Naive B cell (primary cell): ENCODE measurements around the gene VSTM4. TPM values are rescaled to one million over a fixed set of nuclear protein-coding genes. Genes with fewer than 3 reads are reported as not detected.

Experiments
- ATAC-seq, 2 donors: fragments of 150-1000 bp; cut with Tn5 transposase; 2 replicates each; pipeline ENCODE4 v1.10.0; 2021; ENCODE audit warnings: low read depth in 2 of 2, mild to moderate bottlenecking in 2 of 2, moderate library complexity in 2 of 2
- DNase-seq: peaks from one replicate; pipeline ENCODE4 v3.0.0; 2022
- H3K27ac Mint-ChIP-seq, 6 donors: one replicate each; pipeline ENCODE4 v1.8.0; 2020 to 2022; ENCODE audit warnings: mild to moderate bottlenecking in 6 of 6, mixed read lengths in 6 of 6, moderate library complexity in 5 of 6, inconsistent platforms in 2 of 6
- H3K27me3 Mint-ChIP-seq, 3 donors: one replicate each; pipeline ENCODE4 v1.8.0; 2021 to 2022; ENCODE audit warnings: mixed read lengths in 3 of 3, mild to moderate bottlenecking in 1 of 3
- H3K36me3 Mint-ChIP-seq, 2 donors: one replicate each; pipeline ENCODE4 v1.8.0; 2020 to 2022; ENCODE audit warnings: mixed read lengths in 2 of 2, inconsistent platforms in 1 of 2, mild to moderate bottlenecking in 1 of 2
- H3K4me1 Mint-ChIP-seq, 3 donors: one replicate each; pipeline ENCODE4 v1.8.0; 2020 to 2022; ENCODE audit warnings: mixed read lengths in 3 of 3, inconsistent platforms in 1 of 3, mild to moderate bottlenecking in 1 of 3, moderate library complexity in 1 of 3
- H3K4me3 Mint-ChIP-seq, 8 donors: one replicate each; pipeline ENCODE4 v1.8.0; 2020 to 2022; ENCODE audit warnings: mild to moderate bottlenecking in 8 of 8, mixed read lengths in 8 of 8, moderate library complexity in 8 of 8, inconsistent platforms in 2 of 8
- H3K9me3 Mint-ChIP-seq, 7 donors: one replicate each; pipeline ENCODE4 v1.8.0; 2020 to 2022; ENCODE audit warnings: mixed read lengths in 7 of 7, mild to moderate bottlenecking in 5 of 7, inconsistent platforms in 2 of 7, moderate library complexity in 1 of 7
- polyA plus RNA-seq, 6 donors: library from polyadenylated mRNA; unstranded; fragments of 300-500 nt; fragmentation: Illumina TruSeq; gene quantifications; one replicate each; pipeline ENCODE4 v1.2.3, GENCODE V29; 2021; ENCODE audit warnings: low read depth in 6 of 6

VSTM4 gene
- polyA plus RNA-seq, 6 donors from 2014 or later, result 0.04 to 0.17 (median 0.11) TPM; not detected in 3

- Mint-ChIP-seq H3K36me3 (no peaks in the 10 kb centered on the region), H3K9me3 (peaks cover 2 to 7% (median 5%) of the 10 kb centered on the region in 7 donors), H3K27ac (peak overlapping the region in 1 of 6 donors; percentile 64), H3K4me3 (no peak overlapping the region), H3K27me3 (peaks cover 0 to 5% (median 0%) of the 10 kb centered on the region in 3 donors), H3K4me1 (peaks cover 23 to 27% (median 25%) of the 10 kb centered on the region in 3 donors)
- DNase-seq, result no peak
- no peak for ATAC-seq
Observed at GRCh38 chr10:49139028-49139845, 23.9 kb upstream of the VSTM4 start.

GRCh38 chr10:49138361-49138891, 23.1 kb upstream of the VSTM4 start:
- peaks cover 2 to 7% (median 5%) of the 10 kb centered on the region in 7 donors for H3K9me3 Mint-ChIP-seq
- H3K4me1 Mint-ChIP-seq, result peaks cover 30 to 31% (median 30%) of the 10 kb centered on the region in 3 donors
- H3K4me3 Mint-ChIP-seq, result peak overlapping the region in 1 of 8 donors; percentile 3
- no peaks in the 10 kb centered on the region for H3K36me3 Mint-ChIP-seq
- DNase-seq (no peak), ATAC-seq (no peak)
- H3K27me3 Mint-ChIP-seq, result no peaks in the 10 kb centered on the region
- peak overlapping the region in 1 of 6 donors; percentile 64 for H3K27ac Mint-ChIP-seq

- no peak for ATAC-seq
- Mint-ChIP-seq H3K9me3 (peaks cover 2 to 7% (median 5%) of the 10 kb centered on the region in 7 donors), H3K27me3 (no peaks in the 10 kb centered on the region), H3K27ac (no peak overlapping the region), H3K4me3 (no peak overlapping the region), H3K4me1 (peaks cover 30 to 31% (median 30%) of the 10 kb centered on the region in 3 donors), H3K36me3 (no peaks in the 10 kb centered on the region)
- DNase-seq, result no peak
Observed at GRCh38 chr10:49136525-49136924, 21.2 kb upstream of the VSTM4 start.

- peak overlapping the region in 7 of 8 donors; percentile 65 to 80 (median 71) for H3K4me3 Mint-ChIP-seq
- ATAC-seq (peak; percentile 92 to 95), DNase-seq (peak; percentile 35)
- peaks cover 27 to 30% (median 30%) of the 10 kb centered on the region in 3 donors for H3K4me1 Mint-ChIP-seq
- H3K36me3 Mint-ChIP-seq, result no peaks in the 10 kb centered on the region
- H3K27me3 Mint-ChIP-seq, result no peaks in the 10 kb centered on the region
- H3K9me3 Mint-ChIP-seq, result peaks cover 2 to 7% (median 5%) of the 10 kb centered on the region in 7 donors
- H3K27ac Mint-ChIP-seq, result peak overlapping the region; percentile 42 to 88 (median 76)
Observed at GRCh38 chr10:49135575-49136313, 20.4 kb upstream of the VSTM4 start.

GRCh38 chr10:49134327-49134726, 19.0 kb upstream of the VSTM4 start:
- peak overlapping the region in 5 of 8 donors; percentile 42 to 73 (median 66) for H3K4me3 Mint-ChIP-seq
- DNase-seq (no peak), ATAC-seq (no peak)
- H3K27ac Mint-ChIP-seq, result peak overlapping the region in 3 of 6 donors; percentile 6 to 83 (median 75)
- H3K27me3 Mint-ChIP-seq, result peaks cover 6 to 7% (median 6%) of the 10 kb centered on the region in 3 donors
- peaks cover 0 to 5% of the 10 kb centered on the region in 2 donors for H3K36me3 Mint-ChIP-seq
- H3K9me3 Mint-ChIP-seq, result peaks cover 2 to 7% (median 6%) of the 10 kb centered on the region in 7 donors
- H3K4me1 Mint-ChIP-seq, result peaks cover 27 to 30% (median 30%) of the 10 kb centered on the region in 3 donors

- H3K36me3 Mint-ChIP-seq, result peaks cover 0 to 10% of the 10 kb centered on the region in 2 donors
- ATAC-seq (no peak), DNase-seq (no peak)
- H3K9me3 Mint-ChIP-seq, result peaks cover 2 to 13% (median 6%) of the 10 kb centered on the region in 7 donors
- peak within 1 kb of the TSS in 4 of 6 donors; percentile 6 to 83 (median 43) for H3K27ac Mint-ChIP-seq
- peaks cover 11 to 13% (median 11%) of the 10 kb centered on the region in 3 donors for H3K27me3 Mint-ChIP-seq
- peaks cover 27 to 30% (median 30%) of the 10 kb centered on the region in 3 donors for H3K4me1 Mint-ChIP-seq
- peak within 1 kb of the TSS in 6 of 8 donors; percentile 39 to 73 (median 56) for H3K4me3 Mint-ChIP-seq
Observed at GRCh38 chr10:49133706-49134248, 18.5 kb upstream of the VSTM4 start, which contains the start of gene FAM170B. Gene FAM170B, minus strand, starts transcription at chr10:49134021. Its CDS starts 103 bp downstream, at chr10:49133918.

- H3K4me3 Mint-ChIP-seq, result no peak overlapping the region
- no peak for ATAC-seq
- H3K27ac Mint-ChIP-seq, result no peak overlapping the region
- H3K36me3 Mint-ChIP-seq, result peaks cover 0 to 12% of the 10 kb centered on the region in 2 donors
- peaks cover 27 to 30% (median 30%) of the 10 kb centered on the region in 3 donors for H3K4me1 Mint-ChIP-seq
- peaks cover 19 to 23% (median 22%) of the 10 kb centered on the region in 3 donors for H3K27me3 Mint-ChIP-seq
- H3K9me3 Mint-ChIP-seq, result peaks cover 2 to 14% (median 6%) of the 10 kb centered on the region in 7 donors
- no peak for DNase-seq
Observed at GRCh38 chr10:49132362-49132737, 17.0 kb upstream of the VSTM4 start.

GRCh38 chr10:49131507-49132361, 16.4 kb upstream of the VSTM4 start:
- DNase-seq, result no peak
- no peak for ATAC-seq
- Mint-ChIP-seq H3K9me3 (peaks cover 2 to 14% (median 6%) of the 10 kb centered on the region in 7 donors), H3K4me1 (peaks cover 23 to 30% (median 25%) of the 10 kb centered on the region in 3 donors), H3K36me3 (peaks cover 0 to 12% of the 10 kb centered on the region in 2 donors), H3K27ac (no peak overlapping the region), H3K4me3 (no peak overlapping the region), H3K27me3 (peaks cover 19 to 23% (median 22%) of the 10 kb centered on the region in 3 donors)

- Mint-ChIP-seq H3K9me3 (peaks cover 0 to 12% (median 7%) of the 10 kb centered on the region in 7 donors), H3K36me3 (peaks cover 0 to 12% of the 10 kb centered on the region in 2 donors), H3K4me3 (no peak overlapping the region), H3K27me3 (peaks cover 22 to 24% (median 23%) of the 10 kb centered on the region in 3 donors), H3K27ac (no peak overlapping the region), H3K4me1 (peaks cover 5 to 9% (median 6%) of the 10 kb centered on the region in 3 donors)
- DNase-seq, result no peak
- no peak for ATAC-seq
Observed at GRCh38 chr10:49129376-49129775, 14.1 kb upstream of the VSTM4 start.

- DNase-seq, result no peak
- Mint-ChIP-seq H3K4me3 (no peak overlapping the region), H3K36me3 (peaks cover 0 to 12% of the 10 kb centered on the region in 2 donors), H3K9me3 (peaks cover 0 to 12% (median 7%) of the 10 kb centered on the region in 7 donors), H3K4me1 (peaks cover 0 to 4% (median under 1%) of the 10 kb centered on the region in 3 donors), H3K27me3 (peaks cover 22 to 26% (median 23%) of the 10 kb centered on the region in 3 donors), H3K27ac (no peak overlapping the region)
- ATAC-seq, result no peak
Observed at GRCh38 chr10:49128854-49129253, 13.5 kb upstream of the VSTM4 start.

- Mint-ChIP-seq H3K9me3 (peaks cover 0 to 11% (median 8%) of the 10 kb centered on the region in 7 donors), H3K27ac (no peak overlapping the region), H3K4me3 (no peak overlapping the region), H3K36me3 (peaks cover 0 to 7% of the 10 kb centered on the region in 2 donors), H3K27me3 (peaks cover 19 to 25% (median 23%) of the 10 kb centered on the region in 3 donors), H3K4me1 (no peaks in the 10 kb centered on the region)
- ATAC-seq (no peak), DNase-seq (no peak)
Observed at GRCh38 chr10:49123981-49124950, 8.9 kb upstream of the VSTM4 start.
